Adipose tissue (tissue), 3 donors: ENCODE measurements around the gene DNAL4. TPM values are rescaled to one million over a fixed set of nuclear protein-coding genes. Genes with fewer than 3 reads are reported as not detected.

Experiments used
- H3K27ac ChIP-seq: one replicate; pipeline ENCODE4 v1.5.1; 2013; ENCODE audit warnings: low read depth, low read length
- WGBS, 3 donors: extraction: QIAGEN DNeasy Blood & Tissue Kit; methylation state at CpG; one replicate each; pipeline ENCODE4 v1.1.7; 2013; 5-methylcytosine and 5-hydroxymethylcytosine counted together
- polyA plus RNA-seq, 3 donors: library from polyadenylated mRNA; stranded (reverse); fragments of 200-250 nt; gene quantifications; one replicate each; pipeline ENCODE4 v1.2.3, GENCODE V29; 2013
- donor health status: healthy with polysubstance abuse.
- donor health status: Bipolar disorder and iron deficiency.
- donor health status: healthy.

Gene DNAL4
- polyA plus RNA-seq, 3 donors: 11.6 to 16.0 (median 14.2) TPM

GRCh38 chr22:38751422-38752346 is 42.3 kb downstream of the DNAL4 start:
- 51 to 83% (median 54%) methylated on average over 24 of the region's 24 CpGs for WGBS, 3 donors
- H3K27ac ChIP-seq: no peak overlapping the region

DNA sequence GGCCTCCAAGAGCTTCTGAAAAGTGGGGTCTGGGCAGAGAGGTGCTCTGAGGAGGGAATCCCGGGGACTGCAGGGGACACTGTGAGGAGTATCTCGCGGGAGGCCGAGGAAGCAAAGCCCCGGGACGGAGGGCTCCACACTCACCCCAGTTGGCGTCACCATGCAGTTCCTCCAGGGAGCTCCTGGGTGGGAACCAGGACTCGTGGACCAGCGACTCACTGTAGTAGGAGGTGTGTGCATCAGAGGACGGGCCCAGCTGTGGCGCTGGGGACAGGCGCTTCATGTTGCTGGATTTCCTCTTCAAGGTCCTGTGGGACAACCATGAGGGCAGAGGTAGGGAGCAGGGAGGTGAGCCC is 42.9 kb downstream of the DNAL4 start:
- 68 to 93% (median 84%) methylated on average over 12 of the region's 12 CpGs for WGBS, 3 donors
- no peak overlapping the region for H3K27ac ChIP-seq

- H3K27ac ChIP-seq: no peak overlapping the region
- 84 to 94% (median 85%) methylated on average over 16 to 17 of the region's 17 CpGs for WGBS, 3 donors
Observed at GRCh38 chr22:38750638-38751037, 43.3 kb downstream of the DNAL4 start.

GRCh38 chr22:38750104-38750503 is 43.8 kb downstream of the DNAL4 start:
- H3K27ac ChIP-seq: no peak overlapping the region
- WGBS, 3 donors: 91 to 95% (median 93%) methylated on average over 14 of the region's 14 CpGs

GRCh38 chr22:38748487-38749136 is 45.3 kb downstream of the DNAL4 start:
- WGBS, 3 donors: 79 to 86% (median 85%) methylated on average over 14 of the region's 14 CpGs
- H3K27ac ChIP-seq: no peak overlapping the region

DNA sequence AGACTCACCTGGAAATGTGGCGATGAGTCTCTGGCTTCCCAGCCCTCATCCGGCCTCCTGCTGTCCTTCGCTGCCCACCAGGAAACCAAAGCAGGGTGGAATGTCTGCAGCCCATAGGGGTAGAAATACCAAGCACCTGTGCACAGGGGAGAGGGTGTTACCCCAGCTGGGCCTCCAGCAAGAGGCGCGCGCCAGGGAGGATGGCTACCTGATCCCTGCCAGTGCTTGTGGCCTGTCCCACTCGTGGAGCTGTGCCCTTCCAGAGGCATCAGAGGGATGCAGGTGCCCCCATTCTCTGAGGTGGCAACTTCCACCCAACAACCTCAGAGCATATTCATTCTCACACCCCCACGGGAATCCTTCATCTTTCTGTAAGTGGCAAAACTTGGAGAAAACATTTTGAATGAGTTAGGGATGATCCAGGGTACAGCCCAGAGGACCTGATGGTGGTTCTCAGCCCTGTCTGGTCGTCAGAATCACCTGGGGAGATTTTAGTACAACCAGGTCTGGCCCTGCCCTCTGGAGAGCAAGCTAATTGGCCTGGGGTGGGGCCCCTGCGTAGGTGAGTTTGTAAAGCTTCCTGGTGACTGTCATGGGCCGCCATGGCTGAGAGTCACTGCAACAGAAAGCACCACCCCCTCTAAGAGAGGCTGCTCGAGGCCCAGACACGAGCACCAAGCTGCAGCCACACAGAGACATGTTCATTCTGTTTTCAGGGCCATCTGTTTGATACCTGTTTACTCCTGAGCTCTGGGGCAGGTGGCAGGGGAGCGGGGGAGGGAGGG is 48.1 kb downstream of the DNAL4 start:
- no peak overlapping the region for H3K27ac ChIP-seq
- WGBS, 3 donors: 89 to 93% (median 90%) methylated on average over 13 to 14 of the region's 14 CpGs

DNA sequence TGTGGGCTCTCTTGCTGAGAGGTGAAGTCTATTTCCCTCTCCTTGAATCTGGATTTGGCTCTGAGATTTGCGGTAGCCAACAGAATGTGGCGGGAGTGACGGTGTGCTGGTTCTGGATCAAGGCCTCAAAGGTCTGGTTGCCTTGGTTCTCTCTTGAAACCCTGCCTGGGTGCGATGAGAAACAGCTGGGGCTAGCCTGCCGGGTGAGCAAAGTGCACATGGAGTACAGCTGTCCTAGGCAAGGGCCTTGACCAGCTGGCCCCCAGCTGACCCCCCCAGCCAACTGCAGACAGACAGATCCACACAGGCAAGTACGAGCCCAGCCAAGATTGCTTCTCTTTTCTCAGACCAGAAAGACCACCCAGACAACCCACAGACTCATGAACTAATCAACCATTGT is 49.0 kb downstream of the DNAL4 start:
- H3K27ac ChIP-seq: no peak overlapping the region
- WGBS, 3 donors: 68 to 91% (median 82%) methylated on average over 6 of the region's 6 CpGs

GRCh38 chr22:38742176-38742942 is 51.6 kb downstream of the DNAL4 start:
- WGBS, 3 donors: 90 to 94% (median 93%) methylated on average over 25 of the region's 25 CpGs

DNA sequence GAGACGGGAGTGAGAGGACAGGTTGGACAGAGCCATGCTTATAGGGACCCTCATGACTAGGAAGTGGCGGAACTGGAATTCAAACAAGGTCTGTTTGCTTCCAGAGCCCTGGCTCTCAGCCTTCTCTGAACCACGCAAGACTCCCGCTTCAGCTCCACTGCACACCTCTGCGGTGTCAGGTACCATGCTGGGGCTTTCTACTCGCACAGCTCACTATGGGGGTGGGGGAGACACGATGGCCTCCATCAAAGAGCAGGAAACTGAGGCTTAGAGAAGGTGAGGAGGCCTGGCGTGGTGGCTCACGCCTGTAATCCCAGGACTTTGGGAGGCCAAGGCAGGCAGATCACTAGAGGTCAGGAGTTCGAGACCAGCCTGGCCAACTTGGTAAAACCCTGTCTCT is 52.4 kb downstream of the DNAL4 start:
- H3K27ac ChIP-seq: no peak overlapping the region
- WGBS, 3 donors: 93 to 96% (median 94%) methylated on average over 10 of the region's 10 CpGs

More at GRCh38 chr22:38742176-38742942, 51.6 kb downstream of the DNAL4 start:
- no peak overlapping the region for H3K27ac ChIP-seq

DNA sequence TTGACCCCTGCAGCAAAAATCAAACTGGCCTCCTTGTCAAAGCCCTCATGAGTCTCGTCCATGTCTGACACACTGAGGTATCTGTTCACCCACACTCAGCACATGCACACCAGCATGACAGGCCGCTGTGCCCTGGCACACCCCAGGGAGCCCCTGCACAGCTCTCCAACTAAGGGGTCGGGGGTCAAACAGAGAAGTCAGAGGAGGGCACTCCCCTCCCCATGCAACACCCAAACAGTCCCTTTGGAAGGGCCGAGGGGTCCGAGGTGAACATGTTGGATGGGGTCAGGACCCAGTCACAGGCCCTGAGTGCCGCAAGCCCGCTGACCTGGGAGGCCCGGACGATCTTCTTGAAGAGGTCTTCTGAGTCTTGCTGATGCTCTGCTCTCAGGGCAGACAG is 52.8 kb downstream of the DNAL4 start:
- WGBS, 3 donors: 91 to 93% (median 92%) methylated on average over 9 of the region's 9 CpGs
- H3K27ac ChIP-seq: no peak overlapping the region

GRCh38 chr22:38740754-38741153 is 53.2 kb downstream of the DNAL4 start:
- WGBS, 3 donors: 79 to 86% (median 84%) methylated on average over 8 of the region's 8 CpGs

GRCh38 chr22:38740116-38740723 is 53.7 kb downstream of the DNAL4 start:
- 90 to 92% (median 91%) methylated on average over 14 to 15 of the region's 15 CpGs for WGBS, 3 donors
- no peak overlapping the region for H3K27ac ChIP-seq

More at GRCh38 chr22:38740754-38741153, 53.2 kb downstream of the DNAL4 start:
- no peak overlapping the region for H3K27ac ChIP-seq

DNA sequence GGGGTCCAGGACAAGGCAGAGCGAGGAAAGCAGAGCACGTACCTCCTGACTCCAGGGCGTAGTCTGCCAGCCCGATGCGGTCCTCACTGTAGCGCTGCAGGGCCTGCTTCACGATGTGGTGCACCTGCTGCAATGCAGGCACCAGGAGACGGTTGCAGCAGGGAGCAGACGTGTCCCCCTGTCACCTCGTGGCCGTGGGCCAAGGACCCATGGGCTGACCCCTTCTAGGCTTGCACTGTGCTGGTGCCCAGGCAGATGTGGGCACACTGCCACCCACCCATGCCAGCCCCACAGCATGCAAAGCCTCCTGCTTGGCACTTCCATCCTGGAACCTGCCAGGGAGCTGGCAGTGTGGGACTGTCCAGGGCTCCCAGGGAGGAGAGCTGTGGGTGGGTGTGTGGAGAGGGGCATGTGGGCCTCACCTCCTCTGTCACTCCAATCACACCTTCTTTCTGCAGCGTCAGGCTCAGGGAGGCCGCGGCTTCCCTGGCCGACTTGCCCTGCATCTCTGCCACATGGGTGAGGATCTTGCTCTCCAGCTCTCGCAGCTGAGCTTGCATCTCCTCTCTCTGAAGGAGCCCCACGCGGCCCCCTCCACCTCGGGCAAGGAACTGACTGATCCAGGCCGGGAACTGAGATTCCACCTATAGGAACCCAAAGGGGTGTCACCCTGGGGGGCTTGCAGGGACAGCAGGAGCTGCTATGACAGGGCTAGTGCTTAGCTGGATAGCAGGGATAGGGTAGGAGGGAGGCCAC is 54.5 kb downstream of the DNAL4 start:
- H3K27ac ChIP-seq: no peak overlapping the region
- WGBS, 3 donors: 90 to 94% (median 92%) methylated on average over 20 of the region's 20 CpGs

DNA sequence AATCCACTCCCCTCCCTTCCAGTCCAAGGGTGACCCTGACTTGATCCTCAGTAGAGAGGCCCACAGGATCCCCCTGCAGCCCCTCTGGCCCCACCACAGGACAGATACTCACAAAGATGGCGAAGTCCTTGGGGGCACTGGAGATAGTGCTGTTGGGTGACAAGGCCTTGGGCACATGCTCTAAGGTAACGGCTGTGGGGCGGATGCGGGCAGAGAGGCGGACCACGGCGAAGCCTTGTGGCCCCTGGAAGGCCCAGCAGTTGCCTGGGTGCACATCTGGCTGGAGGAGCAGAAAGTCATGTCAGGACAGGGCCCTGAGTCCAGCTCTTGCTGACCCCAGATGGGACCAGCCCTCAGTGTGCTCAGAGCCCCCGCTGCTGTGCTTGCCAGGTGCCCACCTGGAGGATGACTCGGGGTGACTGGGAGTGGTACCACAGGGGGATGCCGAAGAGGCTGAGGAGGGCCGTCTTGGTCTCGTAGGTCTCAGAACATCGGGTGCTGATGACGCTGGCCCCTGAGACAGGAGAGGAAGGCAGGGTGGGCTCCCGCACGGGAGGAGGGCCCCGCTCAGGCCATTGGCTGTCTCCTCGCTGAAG is 55.4 kb downstream of the DNAL4 start:
- WGBS, 3 donors: 94 to 95% (median 94%) methylated on average over 18 of the region's 18 CpGs
- no peak overlapping the region for H3K27ac ChIP-seq

DNA sequence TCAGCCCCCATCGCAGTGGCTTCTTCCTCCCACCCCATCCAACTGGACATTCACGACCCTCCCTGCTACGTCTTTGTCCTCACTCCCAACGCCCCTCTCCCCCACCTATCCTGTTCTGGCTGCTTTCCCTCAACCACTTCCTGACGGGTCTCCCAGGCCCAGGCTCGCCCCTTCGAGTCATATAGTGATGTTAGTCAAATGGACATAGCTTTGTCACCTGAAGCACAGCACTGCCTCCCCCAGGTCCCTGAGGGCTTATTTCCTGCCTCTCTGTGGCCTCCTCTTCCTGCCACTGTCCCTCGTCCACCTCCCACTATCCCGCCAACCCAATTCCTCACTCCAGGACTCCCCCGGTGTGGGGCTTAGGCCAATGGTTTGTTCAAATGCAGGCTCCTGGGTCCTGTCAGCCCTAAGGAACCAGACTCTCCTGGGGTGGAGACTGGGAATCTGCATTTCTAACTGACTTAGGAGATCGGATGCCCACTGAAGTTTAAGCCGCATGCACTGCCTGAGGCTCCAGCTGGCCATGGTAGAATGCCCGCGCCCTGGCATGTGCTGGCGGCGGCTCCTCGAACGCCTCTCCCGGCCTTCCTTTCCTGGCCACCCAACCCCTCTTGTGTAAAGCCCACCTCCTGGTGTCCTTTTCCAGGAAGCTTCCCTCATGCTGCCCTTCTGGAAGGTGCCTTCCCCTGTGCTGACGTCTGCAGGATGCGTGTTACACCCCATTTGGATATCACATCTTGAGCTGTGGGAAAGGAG is 56.5 kb downstream of the DNAL4 start:
- no peak overlapping the region for H3K27ac ChIP-seq
- 75 to 92% (median 77%) methylated on average over 21 of the region's 21 CpGs for WGBS, 3 donors

- WGBS, 3 donors: 87 to 90% (median 88%) methylated on average over 7 of the region's 7 CpGs
- no peak overlapping the region for H3K27ac ChIP-seq
Observed at GRCh38 chr22:38736257-38736570, 57.7 kb downstream of the DNAL4 start.
